Measurements from ENCODE around the gene CPNE7.

CPNE7 gene

DNA sequence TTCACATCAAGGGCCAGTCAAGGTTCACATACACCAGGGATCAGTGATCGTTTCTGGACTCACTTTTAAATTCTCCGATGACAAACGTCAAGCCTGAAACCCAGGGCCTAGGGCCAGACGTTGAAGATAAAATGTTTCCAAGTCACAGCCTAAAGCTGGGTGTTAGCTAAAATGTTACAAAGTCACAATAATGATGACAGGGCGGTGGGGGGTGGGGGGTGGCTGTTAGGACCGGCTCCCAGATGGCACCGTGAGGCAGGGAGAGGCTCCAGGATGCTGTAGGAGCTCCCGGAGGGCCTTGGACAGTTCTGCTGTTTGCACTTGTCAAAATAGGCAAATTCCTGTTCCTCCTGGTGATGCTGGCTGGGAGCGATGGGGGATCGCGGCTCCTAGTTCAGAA lies 31.4 kb upstream of the CPNE7 start:
- H3K27ac Mint-ChIP-seq = no peak overlapping the region
- H3K9me3 Mint-ChIP-seq = no peaks in the 10 kb centered on the region
- peaks cover 53% of the 10 kb centered on the region for H3K36me3 Mint-ChIP-seq (ENCODE audit: low read depth)
- DNase-seq = no peak
- H3K4me3 Mint-ChIP-seq = no peak overlapping the region
- H3K27me3 Mint-ChIP-seq (ENCODE audit: low read depth, poor library complexity) = peaks cover 2% of the 10 kb centered on the region
- no peak for TF ChIP-seq CTCF (IDR thresholded peaks at IDR 0.05)
- H3K4me1 Mint-ChIP-seq = no peaks in the 10 kb centered on the region

- Mint-ChIP-seq H3K9me3 (no peaks in the 10 kb centered on the region), H3K27ac (no peak overlapping the region), H3K4me3 (no peak overlapping the region), H3K4me1 (no peaks in the 10 kb centered on the region), H3K27me3 (ENCODE audit: low read depth, poor library complexity) (peaks cover 2% of the 10 kb centered on the region), H3K36me3 (ENCODE audit: low read depth) (peaks cover 58% of the 10 kb centered on the region)
- no peak for DNase-seq
- no peak for TF ChIP-seq CTCF (IDR thresholded peaks at IDR 0.05)
Observed at GRCh38 chr16:89544713-89545043, 30.9 kb upstream of the CPNE7 start.

GRCh38 chr16:89545044-89545830 lies 30.3 kb upstream of the CPNE7 start:
- Mint-ChIP-seq H3K27ac (no peak overlapping the region), H3K4me1 (no peaks in the 10 kb centered on the region), H3K4me3 (no peak overlapping the region), H3K27me3 (ENCODE audit: low read depth, poor library complexity) (peaks cover 2% of the 10 kb centered on the region), H3K36me3 (ENCODE audit: low read depth) (peaks cover 58% of the 10 kb centered on the region), H3K9me3 (no peaks in the 10 kb centered on the region)
- DNase-seq = no peak
- no peak for TF ChIP-seq CTCF (IDR thresholded peaks at IDR 0.05)

- Mint-ChIP-seq H3K4me1 (no peaks in the 10 kb centered on the region), H3K27me3 (ENCODE audit: low read depth, poor library complexity) (peaks cover 2% of the 10 kb centered on the region), H3K9me3 (no peaks in the 10 kb centered on the region), H3K27ac (no peak overlapping the region), H3K4me3 (no peak overlapping the region), H3K36me3 (ENCODE audit: low read depth) (peaks cover 64% of the 10 kb centered on the region)
- no peak for DNase-seq
- no peak for TF ChIP-seq CTCF (IDR thresholded peaks at IDR 0.05)
Observed at GRCh38 chr16:89545831-89546574, 29.6 kb upstream of the CPNE7 start.

DNA sequence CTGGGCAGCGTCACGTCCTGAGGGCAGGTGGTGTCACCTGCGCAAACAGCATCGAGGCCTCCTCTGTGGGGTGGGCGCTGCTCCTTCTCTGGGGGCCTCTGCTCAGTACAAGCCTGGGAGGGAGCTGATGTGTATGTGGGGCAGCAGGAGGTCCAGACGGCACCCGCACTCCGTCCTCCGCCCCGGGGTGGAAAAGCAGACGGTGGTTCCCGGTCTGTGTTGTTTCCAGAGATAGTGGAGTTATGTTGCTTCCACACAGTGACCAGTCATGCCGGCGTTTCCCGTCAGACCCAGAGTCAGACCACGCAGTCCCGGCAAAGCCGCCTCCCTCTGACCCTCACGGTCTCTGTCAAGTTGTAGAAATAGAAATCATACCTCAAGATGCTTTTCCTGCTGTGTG lies 28.8 kb upstream of the CPNE7 start:
- Mint-ChIP-seq H3K27ac (no peak overlapping the region), H3K9me3 (no peaks in the 10 kb centered on the region), H3K36me3 (ENCODE audit: low read depth) (peaks cover 65% of the 10 kb centered on the region), H3K27me3 (ENCODE audit: low read depth, poor library complexity) (peaks cover 2% of the 10 kb centered on the region), H3K4me3 (no peak overlapping the region), H3K4me1 (no peaks in the 10 kb centered on the region)
- TF ChIP-seq CTCF (IDR thresholded peaks at IDR 0.05) = no peak
- DNase-seq = no peak
